ENCODE measurements around the gene GP1BB.
"Not testable (repeated sequence)": the region's sequence is repeated elsewhere in the genome, so short reads cannot be mapped to it uniquely, and the experiment has no call there.

The GP1BB gene

GRCh38 chr22:19723232-19723982 lies at the start of gene GP1BB:
Gene GP1BB, plus strand, starts transcription at chr22:19723539. Its CDS starts 31 bp downstream, at chr22:19723570.
- H3K4me1 Mint-ChIP-seq = peaks cover 23% of the 10 kb centered on the region
- peaks cover 86% of the 10 kb centered on the region for H3K27me3 Mint-ChIP-seq (ENCODE audit: low read depth)
- peaks cover 8% of the 10 kb centered on the region for H3K9me3 Mint-ChIP-seq
- peaks cover 26% of the 10 kb centered on the region for H3K36me3 Mint-ChIP-seq (ENCODE audit: low read depth)
- TF ChIP-seq CTCF (IDR thresholded peaks at IDR 0.05; ENCODE audit: unreplicated experiment in 3 of 3) = peak in 1 of 3 experiments; percentile 20
- peak within 1 kb of the TSS in 1 of 3 experiments; percentile 64 for H3K27ac Mint-ChIP-seq
- H3K4me3 Mint-ChIP-seq = peak within 1 kb of the TSS; percentile 66 to 76 (median 69)

- no peak overlapping the region for H3K4me3 Mint-ChIP-seq
- H3K9me3 Mint-ChIP-seq = peaks cover 7% of the 10 kb centered on the region
- H3K4me1 Mint-ChIP-seq = peaks cover 27% of the 10 kb centered on the region
- TF ChIP-seq CTCF (IDR thresholded peaks at IDR 0.05; ENCODE audit: unreplicated experiment in 3 of 3) = no peak
- peaks cover 8% of the 10 kb centered on the region for H3K27me3 Mint-ChIP-seq (ENCODE audit: low read depth)
- H3K27ac Mint-ChIP-seq = no peak overlapping the region
- H3K36me3 Mint-ChIP-seq (ENCODE audit: low read depth) = no peaks in the 10 kb centered on the region
Measured at GRCh38 chr22:19673660-19674059, 49.7 kb upstream of the GP1BB start.

GRCh38 chr22:19674129-19674928 lies 49.0 kb upstream of the GP1BB start:
- peaks cover 33% of the 10 kb centered on the region for H3K4me1 Mint-ChIP-seq
- H3K36me3 Mint-ChIP-seq (ENCODE audit: low read depth) = no peaks in the 10 kb centered on the region
- peak overlapping the region in 1 of 3 experiments; percentile 17 for H3K4me3 Mint-ChIP-seq
- peaks cover 7% of the 10 kb centered on the region for H3K9me3 Mint-ChIP-seq
- H3K27ac Mint-ChIP-seq = peak overlapping the region in 2 of 3 experiments; percentile 67 to 76
- peaks cover 12% of the 10 kb centered on the region for H3K27me3 Mint-ChIP-seq (ENCODE audit: low read depth)
- TF ChIP-seq CTCF (IDR thresholded peaks at IDR 0.05; ENCODE audit: unreplicated experiment in 3 of 3) = no peak

- no peaks in the 10 kb centered on the region for H3K36me3 Mint-ChIP-seq (ENCODE audit: low read depth)
- H3K9me3 Mint-ChIP-seq = peaks cover 7% of the 10 kb centered on the region
- H3K27me3 Mint-ChIP-seq (ENCODE audit: low read depth) = peaks cover 12% of the 10 kb centered on the region
- H3K4me1 Mint-ChIP-seq = peaks cover 38% of the 10 kb centered on the region
- no peak for TF ChIP-seq CTCF (IDR thresholded peaks at IDR 0.05; ENCODE audit: unreplicated experiment in 3 of 3)
- peak overlapping the region in 1 of 3 experiments; percentile 67 for H3K27ac Mint-ChIP-seq
- H3K4me3 Mint-ChIP-seq = no peak overlapping the region
Measured at GRCh38 chr22:19674929-19675253, 48.4 kb upstream of the GP1BB start.

- no peak for TF ChIP-seq CTCF (IDR thresholded peaks at IDR 0.05; ENCODE audit: unreplicated experiment in 3 of 3)
- Mint-ChIP-seq H3K27ac (peak overlapping the region in 1 of 3 experiments; percentile 67), H3K9me3 (peaks cover 7% of the 10 kb centered on the region), H3K4me1 (peaks cover 40% of the 10 kb centered on the region), H3K27me3 (ENCODE audit: low read depth) (peaks cover 12% of the 10 kb centered on the region), H3K36me3 (ENCODE audit: low read depth) (no peaks in the 10 kb centered on the region), H3K4me3 (no peak overlapping the region)
Measured at GRCh38 chr22:19675428-19675827, 47.9 kb upstream of the GP1BB start.

- Mint-ChIP-seq H3K27me3 (ENCODE audit: low read depth) (peaks cover 14% of the 10 kb centered on the region), H3K4me1 (peaks cover 40% of the 10 kb centered on the region)
- H3K36me3 Mint-ChIP-seq (ENCODE audit: low read depth); H3K27ac Mint-ChIP-seq; H3K9me3 Mint-ChIP-seq; H3K4me3 Mint-ChIP-seq: not testable (repeated sequence)
Measured at GRCh38 chr22:19676437-19676836, 46.9 kb upstream of the GP1BB start.

Data from nephron (organoid).